Fibroblast of mammary gland (primary cell): ENCODE results near the gene ENO2.

ENCODE experiments used
- DNase-seq: peaks from one replicate; pipeline ENCODE4 v3.0.0-alpha.2; 2010; ENCODE audit warnings: low read depth
- H3K4me3 ChIP-seq: 2 replicates; pipeline ENCODE4 v1.5.1; 2011; ENCODE audit warnings: low read depth, mild to moderate bottlenecking, low read length, moderate library complexity; ENCODE audit not compliant: control insufficient read depth
- CTCF ChIP-seq: conservative IDR thresholded peaks from 2 replicates; pipeline ENCODE4 v1.5.1; 2011; ENCODE audit warnings: low read depth, low read length, inconsistent platforms; ENCODE audit not compliant: control insufficient read depth, insufficient read depth

ENO2 gene

GRCh38 chr12:6941267-6941666 lies 26.9 kb downstream of the ENO2 start:
- H3K4me3 ChIP-seq = no peak overlapping the region
- DNase-seq = no peak
- no peak for TF ChIP-seq CTCF

GRCh38 chr12:6941782-6942181 lies 27.4 kb downstream of the ENO2 start:
- no peak for TF ChIP-seq CTCF
- no peak overlapping the region for H3K4me3 ChIP-seq
- DNase-seq = no peak

DNA sequence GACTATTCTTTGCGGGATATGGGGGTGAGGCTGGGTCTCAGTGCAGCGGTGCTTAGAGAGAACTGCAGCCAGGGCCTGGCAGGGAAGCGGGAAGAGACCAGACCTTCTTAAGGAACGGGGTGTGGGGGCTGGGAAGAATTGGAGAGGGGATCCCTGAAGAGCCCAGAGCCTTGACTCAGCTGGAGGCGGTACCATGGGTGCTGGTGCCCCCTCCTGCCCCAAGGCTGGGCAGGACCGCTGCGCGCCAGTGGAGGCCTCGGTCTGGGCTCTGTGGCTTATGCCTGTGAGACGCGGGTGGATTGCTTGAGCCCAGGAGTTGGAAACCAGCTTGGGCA lies 27.9 kb downstream of the ENO2 start:
- TF ChIP-seq CTCF = no peak
- no peak overlapping the region for H3K4me3 ChIP-seq
- DNase-seq = no peak

DNA sequence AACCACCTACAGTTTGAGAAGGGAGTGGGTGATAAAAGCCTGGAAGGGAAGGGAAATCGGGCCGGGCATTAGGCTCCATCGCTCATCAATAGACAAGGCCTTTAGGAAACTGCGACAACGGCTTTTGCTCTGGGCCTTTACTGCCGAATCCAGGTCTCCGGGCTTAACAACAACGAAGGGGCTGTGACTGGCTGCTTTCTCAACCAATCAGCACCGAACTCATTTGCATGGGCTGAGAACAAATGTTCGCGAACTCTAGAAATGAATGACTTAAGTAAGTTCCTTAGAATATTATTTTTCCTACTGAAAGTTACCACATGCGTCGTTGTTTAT lies 29.0 kb downstream of the ENO2 start:
- no peak for TF ChIP-seq CTCF
- H3K4me3 ChIP-seq = peak overlapping the region; percentile 82
- peak; percentile 95 for DNase-seq

DNA sequence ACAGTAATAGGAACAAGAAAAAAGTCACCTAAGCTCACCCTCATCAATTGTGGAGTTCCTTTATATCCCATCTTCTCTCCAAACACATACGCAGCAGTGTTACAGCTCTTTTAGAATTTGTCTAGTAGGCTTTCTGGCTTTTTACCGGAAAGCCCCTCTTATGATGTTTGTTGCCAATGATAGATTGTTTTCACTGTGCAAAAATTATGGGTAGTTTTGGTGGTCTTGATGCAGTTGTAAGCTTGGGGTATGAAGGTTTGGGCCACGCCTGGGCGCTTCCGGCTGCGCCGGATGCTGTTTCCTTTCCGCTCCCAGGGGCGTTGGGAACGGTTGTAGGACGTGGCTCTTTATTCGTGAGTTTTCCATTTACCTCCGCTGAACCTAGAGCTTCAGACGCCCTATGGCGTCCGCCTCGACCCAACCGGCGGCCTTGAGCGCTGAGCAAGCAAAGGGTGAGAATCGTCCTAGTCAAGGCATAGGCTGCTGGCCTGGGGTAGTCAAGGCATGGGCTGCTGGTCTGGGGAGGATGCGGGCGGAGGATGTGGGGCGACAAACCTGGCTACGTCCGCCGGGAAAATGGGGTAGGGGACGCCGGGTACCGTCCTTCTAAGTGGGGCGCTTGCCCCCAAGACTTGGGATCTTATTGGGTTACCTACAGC lies 29.5 kb downstream of the ENO2 start, which contains the start of the genes C12orf57 and RNU7-1:
Gene C12orf57, plus strand, starts transcription at position 301 of the 659 bp plus-strand sequence. Its CDS starts 100 bp downstream, at position 401.
Gene RNU7-1, plus strand, starts transcription at position 95 of the 659 bp plus-strand sequence.
- TF ChIP-seq CTCF = no peak
- peak; percentile 93 for DNase-seq
- peak within 1 kb of the TSS; percentile 82 for H3K4me3 ChIP-seq

DNA sequence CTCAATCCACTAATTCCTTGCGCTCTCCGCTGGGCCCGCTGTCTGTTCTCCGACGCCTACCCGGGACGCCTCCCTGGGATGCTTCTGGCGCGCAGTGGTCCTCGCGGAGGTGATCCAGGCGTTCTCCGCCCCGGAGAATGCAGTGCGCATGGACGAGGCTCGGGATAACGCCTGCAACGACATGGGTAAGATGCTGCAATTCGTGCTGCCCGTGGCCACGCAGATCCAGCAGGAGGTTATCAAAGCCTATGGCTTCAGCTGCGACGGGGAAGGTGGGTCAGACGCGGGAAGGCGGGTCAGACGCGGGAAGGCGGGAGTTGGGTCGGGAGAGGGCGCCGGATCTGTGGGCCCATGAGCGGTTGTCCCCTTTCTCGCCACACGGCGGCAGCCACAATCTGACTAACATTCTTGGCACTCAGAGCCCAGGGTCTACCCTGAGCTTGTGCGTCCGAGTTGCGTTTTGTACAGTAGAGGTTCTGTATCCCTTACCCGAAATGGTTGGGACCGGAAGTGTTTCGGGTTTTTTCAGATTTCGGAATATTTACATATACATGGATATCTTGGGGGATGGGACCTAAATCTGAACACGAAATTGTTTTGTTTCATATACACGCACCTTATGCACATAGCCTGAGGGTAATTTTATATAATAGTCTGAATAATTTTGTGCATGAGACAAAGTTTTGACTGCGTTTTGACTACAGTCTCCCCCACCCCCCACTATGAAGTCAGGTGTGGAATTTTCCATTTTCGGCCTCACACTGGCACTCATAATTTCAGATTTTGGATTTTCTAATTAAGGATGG lies 30.2 kb downstream of the ENO2 start:
- DNase-seq = peak; percentile 91
- peak; percentile 84 for TF ChIP-seq CTCF
- peak overlapping the region; percentile 82 for H3K4me3 ChIP-seq
